ENCODE results near the gene PRSS21. TPM values are rescaled to one million over a fixed set of nuclear protein-coding genes. Genes with fewer than 3 reads are reported as not detected.

The PRSS21 gene
- total and polyA plus RNA-seq, 5 experiments from 2014 or later, result 1.5 to 14.7 (median 2.9) TPM

- H3K36me3 Mint-ChIP-seq, result no peaks in the 10 kb centered on the region
- POLR2A ChIA-PET, result interaction anchor here (1.0 to 4.7 kb wide), 2 partner anchors 11 to 31 kb away, joined by 3 to 30 read pairs; partner anchors contain the start of gene SRRM2
- no peak for ATAC-seq
- peak overlapping the region in 9 of 10 donors; percentile 28 to 92 (median 60) for H3K4me3 Mint-ChIP-seq
- peak overlapping the region in 7 of 10 donors; percentile 20 to 73 (median 59) for H3K27ac Mint-ChIP-seq
- H3K9me3 Mint-ChIP-seq, result no peaks in the 10 kb centered on the region
- H3K27me3 Mint-ChIP-seq, result no peaks in the 10 kb centered on the region
- peaks cover 8 to 31% (median 25%) of the 10 kb centered on the region in 4 donors for H3K4me1 Mint-ChIP-seq
- no peak for DNase-seq
These were observed 33.3 kb upstream of the PRSS21 start for GRCh38 chr16:2783581-2784357.

- Mint-ChIP-seq H3K27ac (peak overlapping the region; percentile 55 to 92 (median 72)), H3K4me3 (peak overlapping the region; percentile 80 to 92 (median 86)), H3K4me1 (peaks cover 8 to 23% (median 18%) of the 10 kb centered on the region in 4 donors), H3K27me3 (peaks cover 0 to 2% (median 0%) of the 10 kb centered on the region in 5 donors), H3K36me3 (no peaks in the 10 kb centered on the region), H3K9me3 (no peaks in the 10 kb centered on the region)
- no peak for DNase-seq
- POLR2A ChIA-PET, result interaction anchor here (0.6 to 4.7 kb wide), 4 partner anchors 8 to 317 kb away, joined by 3 to 30 read pairs (median 8); partner anchors contain the start of genes ELOB and SRRM2
- peak in 1 of 2 donors; percentile 43 for ATAC-seq
These were observed 32.5 kb upstream of the PRSS21 start for GRCh38 chr16:2784358-2785100.

GRCh38 chr16:2785101-2785991, 31.7 kb upstream of the PRSS21 start:
- POLR2A ChIA-PET, result interaction anchor here (0.6 to 4.7 kb wide), 3 partner anchors 9 to 316 kb away, joined by 6 to 30 read pairs (median 9); partner anchors contain the start of genes ELOB and SRRM2
- Mint-ChIP-seq H3K27me3 (peaks cover 0 to 8% (median 2%) of the 10 kb centered on the region in 5 donors), H3K27ac (peak overlapping the region; percentile 53 to 92 (median 72)), H3K4me1 (peaks cover 3 to 16% (median 13%) of the 10 kb centered on the region in 4 donors), H3K4me3 (peak overlapping the region; percentile 80 to 92 (median 86)), H3K36me3 (no peaks in the 10 kb centered on the region), H3K9me3 (no peaks in the 10 kb centered on the region)
- ATAC-seq (peak; percentile 85 to 87), DNase-seq (peak in 6 of 10 donors; percentile 40 to 69 (median 50))

GRCh38 chr16:2786061-2786825, 30.8 kb upstream of the PRSS21 start:
- DNase-seq, result no peak
- peaks cover 3 to 15% (median 11%) of the 10 kb centered on the region in 4 donors for H3K4me1 Mint-ChIP-seq
- POLR2A ChIA-PET, result interaction anchor here (1.9 to 4.7 kb wide), 2 partner anchors 10 to 34 kb away, joined by 9 to 30 read pairs; partner anchors contain the start of genes ELOB and SRRM2
- no peaks in the 10 kb centered on the region for H3K36me3 Mint-ChIP-seq
- H3K27me3 Mint-ChIP-seq, result peaks cover 1 to 14% (median 4%) of the 10 kb centered on the region in 5 donors
- peak overlapping the region in 5 of 10 donors; percentile 14 to 67 (median 32) for H3K27ac Mint-ChIP-seq
- no peak for ATAC-seq
- H3K4me3 Mint-ChIP-seq, result peak overlapping the region; percentile 7 to 92 (median 54)
- no peaks in the 10 kb centered on the region for H3K9me3 Mint-ChIP-seq

DNA sequence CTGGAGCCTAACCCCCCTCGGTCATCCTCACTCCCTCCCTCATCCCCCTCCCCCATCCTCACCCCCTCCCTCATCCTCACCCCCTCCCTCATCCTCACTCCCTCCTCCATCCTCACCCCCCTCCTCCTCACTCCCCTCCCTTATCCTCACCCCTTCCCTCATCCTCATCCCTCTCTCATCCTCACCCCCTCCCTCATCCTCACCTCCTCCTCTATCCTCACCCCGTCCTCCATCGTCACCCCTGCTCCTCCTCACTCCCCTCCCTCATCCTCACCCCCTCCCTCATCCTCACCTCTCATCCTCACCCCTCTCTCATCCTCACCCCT, 30.2 kb upstream of the PRSS21 start:
- Mint-ChIP-seq H3K9me3 (no peaks in the 10 kb centered on the region), H3K27me3 (peaks cover 2 to 18% (median 4%) of the 10 kb centered on the region in 5 donors), H3K4me1 (peaks cover 3 to 15% (median 11%) of the 10 kb centered on the region in 4 donors), H3K36me3 (no peaks in the 10 kb centered on the region), H3K27ac (no peak overlapping the region), H3K4me3 (peak overlapping the region in 2 of 10 donors; percentile 33 to 92)
- DNase-seq (no peak), ATAC-seq (no peak)
- POLR2A ChIA-PET, result no interaction called here

DNA sequence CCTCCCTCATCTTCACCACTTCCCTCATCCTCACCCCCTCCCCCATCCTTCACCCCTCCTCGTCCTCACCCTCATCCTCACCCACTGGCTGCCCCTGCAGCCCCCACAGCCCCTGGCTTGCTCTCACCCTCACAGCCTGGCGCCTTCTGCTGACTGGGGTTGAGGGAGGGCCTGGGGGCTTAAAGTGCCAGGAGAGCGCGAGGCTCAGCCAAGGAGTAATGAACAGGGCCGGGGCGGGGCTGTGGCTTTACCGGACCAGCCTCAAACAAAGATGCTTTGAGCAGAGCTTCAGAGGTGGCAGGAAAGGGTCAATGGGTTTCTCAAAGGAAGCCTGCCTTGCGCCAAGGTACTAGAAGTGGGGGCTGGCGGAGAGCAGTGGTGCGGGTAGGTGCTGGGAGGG, 29.6 kb upstream of the PRSS21 start, which contains the start of gene PRSS33:
Gene PRSS33 (minus strand): TSS at position 155 of the 400 bp plus-strand sequence. CDS start 1,013 bp downstream, outside the sequence.
- Mint-ChIP-seq H3K36me3 (no peaks in the 10 kb centered on the region), H3K4me3 (peak within 1 kb of the TSS in 5 of 10 donors; percentile 11 to 92 (median 53)), H3K27ac (peak within 1 kb of the TSS in 4 of 10 donors; percentile 52 to 89 (median 64)), H3K9me3 (no peaks in the 10 kb centered on the region), H3K4me1 (peaks cover 3 to 14% (median 11%) of the 10 kb centered on the region in 4 donors), H3K27me3 (peaks cover 4 to 24% (median 7%) of the 10 kb centered on the region in 5 donors)
- DNase-seq, result no peak
- POLR2A ChIA-PET, result interaction anchor here (0.7 to 0.9 kb wide), 2 partner anchors 9 to 69 kb away, joined by 3 read pairs; no protein-coding TSS in a partner anchor
- ATAC-seq, result no peak

GRCh38 chr16:2787961-2788360, 29.1 kb upstream of the PRSS21 start:
- Mint-ChIP-seq H3K9me3 (no peaks in the 10 kb centered on the region), H3K27ac (peak overlapping the region in 1 of 10 donors; percentile 89), H3K4me1 (peaks cover 3 to 14% (median 10%) of the 10 kb centered on the region in 4 donors), H3K27me3 (peaks cover 5 to 26% (median 9%) of the 10 kb centered on the region in 5 donors), H3K4me3 (peak overlapping the region in 1 of 10 donors; percentile 24), H3K36me3 (no peaks in the 10 kb centered on the region)
- ATAC-seq, result no peak
- DNase-seq, result no peak
- POLR2A ChIA-PET, result interaction anchor here (0.7 to 0.9 kb wide), 2 partner anchors 10 to 70 kb away, joined by 3 read pairs; no protein-coding TSS in a partner anchor

DNA sequence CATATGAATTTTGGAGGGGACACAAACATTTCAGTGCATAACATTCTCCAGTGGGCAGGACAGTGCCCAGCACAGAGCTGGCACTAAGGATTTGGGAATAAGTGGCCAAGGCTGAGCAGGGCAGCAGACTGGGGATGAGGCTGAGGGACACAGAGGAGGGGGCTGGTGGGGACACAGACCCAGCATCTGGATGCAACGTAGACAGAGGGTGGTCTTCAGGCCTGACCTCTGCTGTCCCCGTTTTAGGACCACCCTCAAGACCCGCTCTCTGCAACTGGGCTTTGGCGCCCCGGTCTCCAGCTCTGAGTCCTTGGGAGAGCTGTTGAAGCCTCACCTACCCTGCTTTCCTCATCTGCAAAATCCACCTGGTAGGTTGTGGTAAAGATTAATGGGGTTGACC, 26.4 kb upstream of the PRSS21 start:
- Mint-ChIP-seq H3K27me3 (peaks cover 10 to 46% (median 24%) of the 10 kb centered on the region in 5 donors), H3K9me3 (no peaks in the 10 kb centered on the region), H3K4me3 (no peak overlapping the region), H3K4me1 (peaks cover 0 to 11% (median 7%) of the 10 kb centered on the region in 4 donors), H3K36me3 (no peaks in the 10 kb centered on the region), H3K27ac (no peak overlapping the region)
- POLR2A ChIA-PET, result no interaction called here
- no peak for DNase-seq
- ATAC-seq, result no peak

GRCh38 chr16:2791174-2791573, 25.9 kb upstream of the PRSS21 start:
- Mint-ChIP-seq H3K4me1 (peaks cover 0 to 11% (median 3%) of the 10 kb centered on the region in 4 donors), H3K36me3 (no peaks in the 10 kb centered on the region), H3K27ac (peak overlapping the region in 1 of 10 donors; percentile 67), H3K9me3 (no peaks in the 10 kb centered on the region), H3K27me3 (peaks cover 13 to 46% (median 24%) of the 10 kb centered on the region in 5 donors), H3K4me3 (no peak overlapping the region)
- POLR2A ChIA-PET, result no interaction called here
- no peak for DNase-seq
- ATAC-seq, result no peak

GRCh38 chr16:2792940-2793339, 24.1 kb upstream of the PRSS21 start:
- DNase-seq, result no peak
- H3K4me1 Mint-ChIP-seq, result peaks cover 0 to 6% (median 0%) of the 10 kb centered on the region in 4 donors
- no peak for ATAC-seq
- H3K27me3 Mint-ChIP-seq, result peaks cover 17 to 46% (median 24%) of the 10 kb centered on the region in 5 donors
- H3K36me3 Mint-ChIP-seq, result no peaks in the 10 kb centered on the region
- H3K9me3 Mint-ChIP-seq, result no peaks in the 10 kb centered on the region
- H3K4me3 Mint-ChIP-seq, result no peak overlapping the region
- H3K27ac Mint-ChIP-seq, result no peak overlapping the region
- POLR2A ChIA-PET, result no interaction called here
